ENCODE measurements around the gene SOCS6. TPM values are rescaled to one million over a fixed set of nuclear protein-coding genes. Genes with fewer than 3 reads are reported as not detected.

Gene SOCS6
- total and polyA plus RNA-seq, 2 of the 13 experiments (the other 11 are each of a cell fraction or from before 2014, with no cell fraction given) = 18.6 to 38.3 TPM

GRCh38 chr18:70349316-70349715 is 60.5 kb downstream of the SOCS6 start:
- H3K79me2 ChIP-seq (ENCODE audit: insufficient read depth, low read length) = no peaks in the 10 kb centered on the region
- BruUV-seq (replicated peaks) = no TSS peak
- no peak for TF ChIP-seq SRF (IDR thresholded peaks at IDR 0.05; ENCODE audit: low read depth, low read length)
- TF ChIP-seq KAT2B (IDR thresholded peaks at IDR 0.05; ENCODE audit: borderline replicate concordance, low read depth, low read length) = no peak
- no peak for TF ChIP-seq MXD3 (CRISPR knock-in tag; IDR thresholded peaks at IDR 0.05)
- no peak for TF ChIP-seq TRIM22 (IDR thresholded peaks at IDR 0.05)
- TF ChIP-seq, protein P1, sequence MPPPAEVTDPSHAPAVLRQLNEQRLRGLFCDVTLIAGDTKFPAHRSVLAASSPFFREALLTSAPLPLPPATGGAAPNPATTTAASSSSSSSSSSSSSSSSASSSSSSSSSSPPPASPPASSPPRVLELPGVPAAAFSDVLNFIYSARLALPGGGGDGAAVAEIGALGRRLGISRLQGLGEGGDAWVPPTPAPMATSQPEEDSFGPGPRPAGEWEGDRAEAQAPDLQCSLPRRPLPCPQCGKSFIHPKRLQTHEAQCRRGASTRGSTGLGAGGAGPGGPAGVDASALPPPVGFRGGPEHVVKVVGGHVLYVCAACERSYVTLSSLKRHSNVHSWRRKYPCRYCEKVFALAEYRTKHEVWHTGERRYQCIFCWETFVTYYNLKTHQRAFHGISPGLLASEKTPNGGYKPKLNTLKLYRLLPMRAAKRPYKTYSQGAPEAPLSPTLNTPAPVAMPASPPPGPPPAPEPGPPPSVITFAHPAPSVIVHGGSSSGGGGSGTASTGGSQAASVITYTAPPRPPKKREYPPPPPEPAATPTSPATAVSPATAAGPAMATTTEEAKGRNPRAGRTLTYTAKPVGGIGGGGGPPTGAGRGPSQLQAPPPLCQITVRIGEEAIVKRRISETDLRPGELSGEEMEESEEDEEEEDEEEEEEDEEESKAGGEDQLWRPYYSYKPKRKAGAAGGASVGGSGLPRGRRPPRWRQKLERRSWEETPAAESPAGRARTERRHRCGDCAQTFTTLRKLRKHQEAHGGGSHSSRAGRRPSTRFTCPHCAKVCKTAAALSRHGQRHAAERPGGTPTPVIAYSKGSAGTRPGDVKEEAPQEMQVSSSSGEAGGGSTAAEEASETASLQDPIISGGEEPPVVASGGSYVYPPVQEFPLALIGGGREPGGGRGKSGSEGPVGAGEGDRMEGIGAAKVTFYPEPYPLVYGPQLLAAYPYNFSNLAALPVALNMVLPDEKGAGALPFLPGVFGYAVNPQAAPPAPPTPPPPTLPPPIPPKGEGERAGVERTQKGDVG (CRISPR knock-in tag; IDR thresholded peaks at IDR 0.05; ENCODE audit: borderline replicate concordance) = no peak
- no peak for TF ChIP-seq KDM1A (CRISPR knock-in tag; IDR thresholded peaks at IDR 0.05)
- TF ChIP-seq PRDM10 (CRISPR knock-in tag; IDR thresholded peaks at IDR 0.05; ENCODE audit: low read depth) = no peak
- no peak for TF ChIP-seq DNMT3B (CRISPR knock-in tag; conservative IDR thresholded peaks at IDR 0.05)
- TF ChIP-seq SETDB1 (CRISPR knock-in tag; IDR thresholded peaks at IDR 0.05; ENCODE audit: borderline replicate concordance) = no peak
- TF ChIP-seq SMAD1 (CRISPR knock-in tag; IDR thresholded peaks at IDR 0.05; ENCODE audit: borderline replicate concordance, low read depth) = no peak
- no peak for TF ChIP-seq HHEX (CRISPR knock-in tag; IDR thresholded peaks at IDR 0.05)
- no peak for TF ChIP-seq ADNP (CRISPR knock-in tag; IDR thresholded peaks at IDR 0.05)
- TF ChIP-seq, protein P2, sequence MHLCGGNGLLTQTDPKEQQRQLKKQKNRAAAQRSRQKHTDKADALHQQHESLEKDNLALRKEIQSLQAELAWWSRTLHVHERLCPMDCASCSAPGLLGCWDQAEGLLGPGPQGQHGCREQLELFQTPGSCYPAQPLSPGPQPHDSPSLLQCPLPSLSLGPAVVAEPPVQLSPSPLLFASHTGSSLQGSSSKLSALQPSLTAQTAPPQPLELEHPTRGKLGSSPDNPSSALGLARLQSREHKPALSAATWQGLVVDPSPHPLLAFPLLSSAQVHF (CRISPR knock-in tag; IDR thresholded peaks at IDR 0.05) = no peak
- TF ChIP-seq ZNF251 (CRISPR knock-in tag; IDR thresholded peaks at IDR 0.05) = no peak

More at GRCh38 chr18:70349316-70349715, 60.5 kb downstream of the SOCS6 start:
- H3K4me2 ChIP-seq (ENCODE audit: low read depth, low read length) = no peak overlapping the region
- ChIA-PET CTCF (ENCODE audit: low intra/inter-chr PET ratio, low total read pairs) (no interaction called here), POLR2A (interaction anchor here (1.2 to 2.6 kb wide), 2 partner anchors 8 to 31 kb away, joined by 3 to 9 read pairs; no protein-coding TSS in a partner anchor)
- no peak overlapping the region for H3K9ac ChIP-seq (ENCODE audit: insufficient read depth, low read depth, low read length)
- in situ Hi-C loops (cut with HindIII; ENCODE audit: extremely low pct_ligation_motif_present, low pct_unique_long_range_greater_than_20kb) (no loop called here), intact Hi-C loops (cut with micrococcal nuclease; ENCODE audit: unreplicated experiment) (no loop called here)
- no peaks in the 10 kb centered on the region for H3K9me3 ChIP-seq (ENCODE audit: low read length)
- no peaks in the 10 kb centered on the region for H4K20me1 ChIP-seq (ENCODE audit: insufficient read depth, low read length)
- no peak overlapping the region for H2AFZ ChIP-seq (ENCODE audit: low read length)
- H3K27ac ChIP-seq (ENCODE audit: extremely low read length, insufficient read depth, low read length) = no peak overlapping the region
- no peak for ATAC-seq
- no peak for FAIRE-seq
- H3K4me1 ChIP-seq (ENCODE audit: insufficient read depth, low read length) = peaks cover 19% of the 10 kb centered on the region
- peaks cover 0 to 2% of the 10 kb centered on the region in 2 experiments; a peak in 1 of 5 replicates for H3K36me3 ChIP-seq (replicated peaks in 1 of 2; ENCODE audit: control insufficient read depth in 1 of 2, insufficient read depth in 2 of 2, low read length in 2 of 2)
- no peak for DNase-seq (ENCODE audit: low spot score)
- no peak overlapping the region for H3K4me3 ChIP-seq (replicated peaks in 1 of 3; ENCODE audit: insufficient read depth in 1 of 3, low read depth in 2 of 3, low read length in 3 of 3)
- H3K27me3 ChIP-seq (ENCODE audit: control insufficient read depth in 1 of 2, insufficient read depth in 2 of 2, low read length in 2 of 2) = no peaks in the 10 kb centered on the region

Measured in HepG2 (cell line).